HL-60/S4 (cell line): ENCODE results near the gene TMUB2.
"Not testable (repeated sequence)": the region's sequence is repeated elsewhere in the genome, so short reads cannot be mapped to it uniquely, and the experiment has no call there.

Experiments used
- in situ Hi-C: fragments of 300-500 bp; cut with MboI; formaldehyde crosslinking; loops from 2 replicates; pipeline ENCODE4 v1.14.3; 2022; ENCODE audit warnings: low sequenced_read_pairs

The TMUB2 gene

GRCh38 chr17:44216694-44217093 lies 29.9 kb downstream of the TMUB2 start:
- in situ Hi-C loops: loop anchor here (25.0 kb wide), 2 partner anchors 121 to 296 kb away; partner anchors contain the start of genes GPATCH8 and GRN

- in situ Hi-C loops: loop anchor here (25.0 kb wide), 2 partner anchors 119 to 294 kb away; partner anchors contain the start of genes GPATCH8 and GRN
Measured at GRCh38 chr17:44217738-44218343, 31.1 kb downstream of the TMUB2 start.

DNA sequence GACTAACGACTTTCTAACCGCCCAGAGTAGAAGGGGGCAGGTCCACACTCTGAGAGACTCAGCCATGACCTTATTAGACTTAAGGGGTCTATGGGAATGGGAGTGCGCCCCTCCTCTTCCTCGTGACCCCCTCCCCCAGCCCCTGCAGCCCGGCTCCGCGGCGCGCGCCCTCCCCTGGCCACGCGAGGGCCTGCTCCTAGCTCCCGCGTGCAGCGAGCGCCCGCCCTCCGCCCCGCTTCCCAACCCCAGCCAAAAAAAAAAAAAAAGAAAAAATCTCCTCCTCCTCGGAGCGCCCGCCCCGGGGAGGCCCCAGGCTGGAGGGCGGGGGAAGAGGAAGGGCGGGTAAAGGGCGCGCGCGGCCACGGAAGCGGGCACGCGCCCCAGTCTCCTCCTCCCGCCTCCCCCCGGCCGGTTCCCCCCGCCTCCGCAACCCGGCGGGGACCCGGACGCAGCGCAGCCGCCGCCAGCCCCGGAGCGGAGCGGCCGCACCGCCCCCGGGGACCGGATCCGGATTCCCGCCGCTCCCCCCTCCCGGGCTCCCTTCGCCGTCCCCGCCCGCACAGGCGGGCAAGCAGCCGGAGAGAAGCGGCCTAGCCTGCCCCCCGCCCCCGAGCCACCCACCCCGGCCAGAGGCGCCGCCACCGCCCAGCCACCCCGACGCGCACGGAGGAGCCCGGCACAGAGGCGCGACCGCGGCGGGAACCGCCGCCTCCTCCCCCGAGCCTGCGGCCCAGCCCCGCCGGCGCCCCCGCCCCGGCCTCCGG lies 31.8 kb downstream of the TMUB2 start:
- in situ Hi-C loops: loop anchor here (25.0 kb wide), 2 partner anchors 119 to 294 kb away; partner anchors contain the start of genes GPATCH8 and GRN

GRCh38 chr17:44219108-44219615 lies 32.4 kb downstream of the TMUB2 start:
- in situ Hi-C loops: loop anchor here (25.0 kb wide), 2 partner anchors 118 to 293 kb away; partner anchors contain the start of genes GPATCH8 and GRN

GRCh38 chr17:44219616-44220212 lies 32.9 kb downstream of the TMUB2 start, which contains the start of gene UBTF:
TSS of gene UBTF (minus strand) at chr17:44219675. CDS start at chr17:44218229, 1,446 bp downstream.
- in situ Hi-C loops: loop anchor here (25.0 kb wide), 2 partner anchors 118 to 293 kb away; partner anchors contain the start of genes GPATCH8 and GRN

GRCh38 chr17:44220213-44221083 lies 33.7 kb downstream of the TMUB2 start:
- in situ Hi-C loops: loop anchor here (25.0 kb wide), 2 partner anchors 117 to 292 kb away; partner anchors contain the start of genes GPATCH8 and GRN

GRCh38 chr17:44221084-44221861 lies 34.5 kb downstream of the TMUB2 start:
- in situ Hi-C loops: loop anchor here (25.0 kb wide), 2 partner anchors 116 to 291 kb away; partner anchors contain the start of genes GPATCH8 and GRN

- in situ Hi-C loops: loop anchor here (25.0 kb wide), 2 partner anchors 116 to 291 kb away; partner anchors contain the start of genes GPATCH8 and GRN
Measured at GRCh38 chr17:44221862-44222111, 35.0 kb downstream of the TMUB2 start.

DNA sequence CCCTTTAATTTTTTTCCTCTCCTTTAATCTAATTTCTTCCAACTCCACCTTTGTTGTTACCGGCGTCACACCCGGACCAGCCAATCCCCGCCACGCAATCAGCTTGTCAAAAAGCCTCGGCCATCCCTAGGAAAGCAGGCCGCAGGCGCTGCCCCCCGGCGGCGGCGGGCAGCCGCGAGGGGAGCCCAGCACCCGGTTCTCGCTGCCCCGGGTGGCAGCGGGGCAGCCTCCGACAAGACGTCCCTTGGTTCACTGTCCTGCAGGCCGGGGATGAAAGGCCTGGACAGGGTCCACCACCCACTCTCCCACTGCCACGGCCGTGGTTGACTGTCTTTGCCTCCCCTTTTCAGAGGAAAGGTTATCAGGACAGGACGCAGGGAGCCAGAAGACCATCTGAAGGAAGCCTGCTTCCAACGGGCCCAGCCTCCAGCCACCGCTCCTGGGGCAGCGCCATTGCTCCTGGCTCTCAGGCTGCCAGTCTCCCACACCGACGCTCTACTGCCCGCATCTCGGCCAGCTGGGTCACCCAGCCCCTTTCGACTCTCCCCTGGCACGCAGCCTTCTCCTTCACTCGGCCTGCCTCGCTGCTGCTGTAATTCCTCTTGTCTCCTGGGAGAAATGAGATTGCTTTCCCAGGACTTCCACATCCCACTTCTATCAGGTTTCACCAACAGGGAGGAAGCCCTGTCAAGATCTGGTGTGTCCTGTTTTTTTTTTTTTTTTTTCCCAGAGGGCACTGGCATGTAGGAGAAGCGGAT lies 35.5 kb downstream of the TMUB2 start:
- in situ Hi-C loops: loop anchor here (25.0 kb wide), 2 partner anchors 115 to 290 kb away; partner anchors contain the start of genes GPATCH8 and GRN

DNA sequence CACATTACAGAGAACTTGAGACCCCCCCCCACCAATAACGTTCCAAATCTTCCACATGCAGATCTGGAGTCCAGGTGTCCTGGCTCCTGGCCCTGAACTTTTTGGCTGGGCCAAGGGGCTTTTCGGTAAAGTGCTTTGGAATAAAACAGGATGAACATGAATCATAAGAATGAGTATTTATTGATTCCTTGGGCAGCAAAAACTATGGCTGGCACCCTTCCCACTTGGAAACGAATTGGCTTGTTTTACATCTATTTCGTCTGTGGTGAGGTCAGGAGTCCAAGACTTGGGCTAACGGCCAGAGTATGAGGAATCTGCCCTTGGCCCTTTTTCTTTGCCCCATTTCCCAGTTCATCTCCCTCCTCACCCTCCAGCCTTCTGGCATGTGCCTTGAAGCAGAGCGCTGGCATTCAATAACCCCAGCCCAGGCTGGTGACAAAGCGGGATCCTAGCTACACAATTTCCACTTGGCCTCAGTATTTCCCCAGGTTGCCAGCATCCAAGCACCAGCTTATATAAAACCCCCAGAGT lies 36.8 kb downstream of the TMUB2 start:
- in situ Hi-C loops: loop anchor here (25.0 kb wide), 2 partner anchors 114 to 289 kb away; partner anchors contain the start of genes GPATCH8 and GRN

GRCh38 chr17:44229090-44229489 lies 42.3 kb downstream of the TMUB2 start:
- in situ Hi-C loops: no loop called here

GRCh38 chr17:44230140-44230539 lies 43.4 kb downstream of the TMUB2 start:
- in situ Hi-C loops: no loop called here

- in situ Hi-C loops: no loop called here
Measured at GRCh38 chr17:44232061-44232460, 45.3 kb downstream of the TMUB2 start.

DNA sequence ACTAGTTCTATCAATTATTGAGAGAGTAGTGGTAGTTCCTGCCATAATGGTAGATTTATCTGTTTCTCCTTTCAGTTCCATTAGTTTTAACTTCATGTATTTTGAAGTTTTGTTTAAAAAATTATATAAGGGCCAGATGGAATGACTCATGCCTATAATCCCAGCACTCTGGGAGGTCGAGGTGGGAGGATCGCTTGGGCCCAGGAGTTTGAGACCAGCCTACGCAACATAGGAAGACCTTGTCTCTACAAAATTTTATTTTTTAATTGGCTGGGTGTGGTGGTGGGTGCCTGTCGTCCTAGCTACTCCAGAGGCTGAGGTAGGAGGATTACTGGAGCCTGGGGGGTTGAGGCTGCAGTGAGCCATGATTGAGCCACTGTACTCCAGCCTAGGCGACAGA lies 46.8 kb downstream of the TMUB2 start:
- in situ Hi-C loops: no loop called here

DNA sequence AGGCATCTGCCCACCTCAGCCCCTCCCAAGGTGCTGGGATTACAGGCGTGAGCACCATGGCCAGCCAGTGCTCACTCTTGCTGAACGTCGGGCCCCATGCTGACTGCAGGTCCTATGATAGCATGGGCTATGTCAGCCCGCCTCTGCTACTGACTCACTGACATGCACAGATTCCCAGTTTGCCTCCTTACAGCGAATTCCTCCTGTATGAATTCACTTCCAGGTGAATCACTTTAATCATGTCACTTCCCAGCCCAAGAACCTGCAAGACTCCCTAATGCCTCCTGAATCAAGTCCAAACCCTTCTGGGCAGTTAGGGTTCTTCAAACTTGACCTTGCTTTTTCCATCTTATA lies 48.8 kb downstream of the TMUB2 start:
- in situ Hi-C loops: no loop called here

DNA sequence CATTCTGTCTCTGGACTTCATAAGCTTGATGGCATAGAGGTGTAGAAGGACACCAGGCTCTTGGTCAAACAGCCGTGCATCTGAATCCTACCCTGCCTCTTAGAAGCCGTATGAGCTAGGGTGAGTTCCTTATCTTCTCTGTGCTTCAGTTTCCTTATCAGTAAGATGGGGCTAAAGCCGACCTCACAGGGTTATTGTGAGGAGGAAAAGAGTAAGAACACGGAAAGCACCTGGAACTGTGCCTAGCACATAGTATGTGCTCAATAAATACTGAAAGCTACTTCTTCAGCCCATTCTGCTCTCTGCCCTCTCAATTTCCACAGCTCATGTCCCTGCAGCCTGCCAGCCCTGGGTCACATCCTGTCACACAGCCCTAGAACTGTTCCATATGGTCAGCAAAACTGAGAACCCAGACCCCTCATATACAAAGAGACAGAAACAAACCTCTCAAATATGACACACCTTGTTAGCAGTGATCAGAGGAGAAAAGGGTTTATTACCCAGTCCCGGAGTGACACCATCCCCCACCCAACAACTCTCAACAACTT lies 49.7 kb downstream of the TMUB2 start:
- in situ Hi-C loops: no loop called here

GRCh38 chr17:44237886-44238285 lies 51.1 kb downstream of the TMUB2 start:
- in situ Hi-C loops: not testable (repeated sequence)

DNA sequence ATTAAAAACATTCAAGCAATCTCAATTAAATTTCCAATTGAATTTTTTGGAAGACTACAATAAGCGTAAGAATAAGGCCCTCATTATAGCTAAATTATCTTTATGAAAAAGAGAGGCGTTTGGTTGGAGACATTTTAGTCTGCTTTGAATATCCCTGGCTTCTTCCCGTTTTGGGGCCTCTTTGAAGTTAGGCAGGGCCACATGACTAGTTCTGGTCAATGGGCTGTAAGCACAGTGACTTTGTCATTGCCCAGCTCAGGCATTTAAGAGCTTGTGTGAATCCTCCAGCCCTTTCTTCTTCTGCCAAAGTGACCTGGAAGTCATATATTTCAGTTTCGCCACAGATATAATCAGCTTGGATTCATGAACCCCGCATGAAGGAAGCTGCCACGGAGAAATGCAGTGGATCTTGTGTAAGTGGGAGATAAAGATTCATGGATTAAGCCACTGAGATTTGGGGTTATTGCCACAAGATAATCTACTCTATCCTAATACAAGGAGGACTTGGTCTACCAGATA lies 54.4 kb downstream of the TMUB2 start:
- in situ Hi-C loops: no loop called here
